Osteoblast (primary cell): ENCODE results near the gene WDCP. TPM values are rescaled to one million over a fixed set of nuclear protein-coding genes. Genes with fewer than 3 reads are reported as not detected.

ENCODE experiments used
- DNase-seq: peaks from one replicate; pipeline ENCODE4 v3.0.0; 2011; ENCODE audit warnings: low spot score, mixed read lengths; ENCODE audit not compliant: insufficient read length; ENCODE audit errors: missing footprints
- H2AFZ ChIP-seq: 2 replicates; pipeline ENCODE4 v1.6.0; 2011; ENCODE audit warnings: mild to moderate bottlenecking, low read length
- H3K27ac ChIP-seq: 2 replicates; pipeline ENCODE4 v1.5.1; 2011; ENCODE audit warnings: mild to moderate bottlenecking, low read depth, low read length, moderate library complexity
- H3K27me3 ChIP-seq: 2 replicates; pipeline ENCODE4 v1.6.0; 2012; ENCODE audit warnings: mild to moderate bottlenecking, control low read depth, inconsistent platforms, low read length, moderate library complexity; ENCODE audit not compliant: insufficient read depth
- H3K36me3 ChIP-seq: 2 replicates; pipeline ENCODE4 v1.5.1; 2011; ENCODE audit warnings: mild to moderate bottlenecking, low read length, control low read depth, moderate library complexity; ENCODE audit not compliant: insufficient read depth
- H3K4me1 ChIP-seq: 2 replicates; pipeline ENCODE4 v1.5.1; 2011; ENCODE audit warnings: mild to moderate bottlenecking, low read length, control low read depth, moderate library complexity; ENCODE audit not compliant: insufficient read depth
- H3K4me2 ChIP-seq: 2 replicates; pipeline ENCODE4 v1.6.0; 2011; ENCODE audit warnings: mild to moderate bottlenecking, low read length; ENCODE audit not compliant: insufficient read depth
- H3K4me3 ChIP-seq: fragments of 200-600 bp; sonication (generic); 3 replicates; pipeline ENCODE4 v1.5.1; 2012; ENCODE audit warnings: mild to moderate bottlenecking, low read length, inconsistent platforms; ENCODE audit not compliant: insufficient read depth
- H3K79me2 ChIP-seq: 2 replicates; pipeline ENCODE4 v1.6.0; 2012; ENCODE audit warnings: mild to moderate bottlenecking, low read length, control low read depth, inconsistent platforms; ENCODE audit not compliant: insufficient read depth
- H3K9me3 ChIP-seq: 2 replicates; pipeline ENCODE4 v1.5.1; 2011; ENCODE audit warnings: low read depth, low read length, control low read depth
- H4K20me1 ChIP-seq: 2 replicates; pipeline ENCODE4 v1.6.0; 2012; ENCODE audit warnings: mild to moderate bottlenecking, low read length, control low read depth; ENCODE audit not compliant: insufficient read depth
- CTCF ChIP-seq: IDR thresholded peaks from 2 replicates; pipeline ENCODE4 v1.5.1; 2011; ENCODE audit warnings: mild to moderate bottlenecking, low read depth, low read length, moderate library complexity; ENCODE audit errors: extremely low read depth
- total RNA-seq: library from RNA; depleted of rRNA; stranded (reverse); fragments of >200 nt; gene quantifications from 2 replicates; pipeline ENCODE4 v1.2.3, GENCODE V29; 2012

Gene WDCP
- total RNA-seq, 1 donor = 8.3 TPM

DNA sequence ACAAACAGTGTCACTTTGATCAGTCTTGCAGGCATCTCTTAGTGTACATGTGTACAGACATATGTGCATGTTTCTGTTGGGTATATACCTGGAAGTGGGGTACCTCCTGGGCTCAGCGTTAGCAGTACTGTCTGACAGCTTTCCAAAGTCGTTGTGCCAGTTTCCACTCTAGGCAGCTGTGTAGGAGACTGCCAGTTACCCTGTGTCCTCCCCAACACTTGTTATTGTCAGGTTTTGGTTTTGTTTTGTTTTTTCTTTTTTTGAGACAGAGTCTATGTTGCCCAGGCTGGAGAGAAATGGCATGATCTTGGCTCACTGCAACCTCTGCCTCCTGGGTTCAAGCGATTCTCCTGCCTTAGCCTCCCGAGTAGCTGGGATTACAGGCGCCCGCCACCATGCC is 8.6 kb upstream of the WDCP start:
- no peaks in the 10 kb centered on the region for H3K4me1 ChIP-seq
- no peaks in the 10 kb centered on the region for H3K79me2 ChIP-seq
- H3K9me3 ChIP-seq = no peaks in the 10 kb centered on the region
- no peaks in the 10 kb centered on the region for H3K27me3 ChIP-seq
- no peaks in the 10 kb centered on the region for H4K20me1 ChIP-seq
- no peak overlapping the region for H3K4me3 ChIP-seq
- no peak for DNase-seq
- TF ChIP-seq CTCF = no peak
- no peaks in the 10 kb centered on the region for H3K36me3 ChIP-seq
- no peak overlapping the region for H3K4me2 ChIP-seq
- no peak overlapping the region for H2AFZ ChIP-seq
- no peak overlapping the region for H3K27ac ChIP-seq

DNA sequence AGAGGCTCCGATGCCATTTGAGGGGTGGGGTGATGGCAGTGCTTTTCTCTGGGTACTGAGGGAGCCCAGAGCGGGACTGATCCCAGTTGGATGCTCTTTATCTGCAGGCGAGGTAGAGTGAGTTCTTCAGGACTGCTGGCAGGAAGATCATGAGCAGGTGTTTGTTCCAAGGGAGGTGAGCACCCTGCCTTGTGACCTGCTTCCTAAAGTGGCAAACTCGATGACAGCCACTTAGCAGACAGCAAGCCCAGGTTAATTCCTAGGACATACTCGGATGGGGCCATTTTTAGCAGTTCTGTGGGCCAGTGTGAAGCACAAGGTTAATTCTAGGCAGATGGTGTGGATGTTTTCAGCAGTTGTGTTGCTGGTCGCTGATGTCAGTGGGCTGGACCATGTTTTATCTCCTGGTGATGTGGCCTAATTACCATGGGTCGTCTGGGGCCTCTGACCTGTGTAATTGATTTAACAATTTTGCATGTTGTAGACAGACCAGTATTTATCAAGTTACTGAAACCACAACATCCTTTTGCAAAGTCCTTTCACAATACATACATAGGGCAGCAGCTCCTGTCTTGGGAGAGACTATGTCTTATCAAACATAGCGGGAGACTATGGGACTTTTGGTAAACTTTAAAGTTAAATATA is 7.3 kb upstream of the WDCP start:
- Histone ChIP-seq H3K4me3 (no peak overlapping the region), H3K27me3 (peaks cover 3% of the 10 kb centered on the region), H4K20me1 (no peaks in the 10 kb centered on the region), H3K9me3 (no peaks in the 10 kb centered on the region), H3K4me1 (no peaks in the 10 kb centered on the region), H3K79me2 (no peaks in the 10 kb centered on the region), H3K36me3 (no peaks in the 10 kb centered on the region), H2AFZ (no peak overlapping the region), H3K4me2 (no peak overlapping the region), H3K27ac (no peak overlapping the region)
- TF ChIP-seq CTCF = no peak
- no peak for DNase-seq

- no peaks in the 10 kb centered on the region for H3K36me3 ChIP-seq
- no peak overlapping the region for H3K27ac ChIP-seq
- H3K79me2 ChIP-seq = no peaks in the 10 kb centered on the region
- peaks cover 8% of the 10 kb centered on the region for H3K4me1 ChIP-seq
- no peaks in the 10 kb centered on the region for H3K9me3 ChIP-seq
- no peak overlapping the region for H3K4me2 ChIP-seq
- TF ChIP-seq CTCF = no peak
- peaks cover 3% of the 10 kb centered on the region for H3K27me3 ChIP-seq
- DNase-seq = no peak
- no peak overlapping the region for H3K4me3 ChIP-seq
- H4K20me1 ChIP-seq = no peaks in the 10 kb centered on the region
- no peak overlapping the region for H2AFZ ChIP-seq
Observed at GRCh38 chr2:24052951-24053350, 5.8 kb upstream of the WDCP start.

GRCh38 chr2:24051833-24052232 is 4.6 kb upstream of the WDCP start:
- Histone ChIP-seq H3K79me2 (peaks cover 3% of the 10 kb centered on the region), H4K20me1 (no peaks in the 10 kb centered on the region), H3K4me1 (peaks cover 12% of the 10 kb centered on the region), H3K4me3 (no peak overlapping the region), H3K36me3 (no peaks in the 10 kb centered on the region), H2AFZ (no peak overlapping the region), H3K27me3 (peaks cover 3% of the 10 kb centered on the region), H3K4me2 (no peak overlapping the region), H3K27ac (no peak overlapping the region), H3K9me3 (no peaks in the 10 kb centered on the region)
- no peak for DNase-seq
- TF ChIP-seq CTCF = no peak
